MM.1S (cell line): ENCODE results near the gene HEBP1.
"Not testable (repeated sequence)": the region's sequence is repeated elsewhere in the genome, so short reads cannot be mapped to it uniquely, and the experiment has no call there.

Experiments used
- DNase-seq: peaks from one replicate; pipeline ENCODE4 v3.0.0-alpha.2; 2015
- H2AFZ ChIP-seq: fragments of 300-600 bp; sonication (generic); 2 replicates; pipeline ENCODE4 v1.6.0; 2016; ENCODE audit warnings: antibody characterized with exemption, low read length
- H3F3A ChIP-seq: fragments of 300-600 bp; sonication (generic); 2 replicates; pipeline ENCODE4 v1.6.1; 2016; ENCODE audit warnings: mild to moderate bottlenecking, antibody characterized with exemption, low read length, moderate library complexity, mixed read lengths; ENCODE audit not compliant: insufficient read depth
- H3K27ac ChIP-seq: fragments of 300-600 bp; sonication (generic); 2 replicates; pipeline ENCODE4 v1.5.1; 2016; ENCODE audit warnings: mild to moderate bottlenecking, low read length
- H3K27me3 ChIP-seq: fragments of 300-600 bp; sonication (generic); replicated peaks from 2 replicates; pipeline ENCODE4 v1.6.0; 2016; ENCODE audit warnings: low read length; ENCODE audit not compliant: insufficient read depth
- H3K36me3 ChIP-seq: fragments of 300-600 bp; sonication (generic); replicated peaks from 2 replicates; pipeline ENCODE4 v1.6.1; 2016; ENCODE audit warnings: mild to moderate bottlenecking, low read length, mixed read lengths; ENCODE audit not compliant: insufficient read depth
- H3K4me1 ChIP-seq: fragments of 300-600 bp; sonication (generic); 2 replicates; pipeline ENCODE4 v1.6.1; 2016; ENCODE audit warnings: low read length, mixed read lengths
- H3K4me2 ChIP-seq: fragments of 300-600 bp; sonication (generic); 2 replicates; pipeline ENCODE4 v1.6.0; 2016; ENCODE audit warnings: low read depth, low read length
- H3K4me3 ChIP-seq: fragments of 300-600 bp; sonication (generic); 2 replicates; pipeline ENCODE4 v1.5.1; 2016; ENCODE audit warnings: low read length, mixed read lengths
- H3K79me2 ChIP-seq: fragments of 300-600 bp; sonication (generic); 2 replicates; pipeline ENCODE4 v1.6.1; 2016; ENCODE audit warnings: mixed run types, low read length, mixed read lengths
- H3K9ac ChIP-seq: fragments of 300-600 bp; sonication (generic); 2 replicates; pipeline ENCODE4 v1.6.1; 2016; ENCODE audit warnings: low read length, mixed read lengths
- H3K9me2 ChIP-seq: fragments of 300-600 bp; sonication (generic); replicated peaks from 2 replicates; pipeline ENCODE4 v1.6.1; 2016; ENCODE audit warnings: mild to moderate bottlenecking, low read length, mixed read lengths; ENCODE audit not compliant: insufficient read depth
- H3K9me3 ChIP-seq: fragments of 300-600 bp; sonication (generic); replicated peaks from 2 replicates; pipeline ENCODE4 v1.6.1; 2016; ENCODE audit warnings: mild to moderate bottlenecking, low read length, mixed read lengths; ENCODE audit not compliant: insufficient read depth
- H4K20me1 ChIP-seq: fragments of 300-600 bp; sonication (generic); 2 replicates; pipeline ENCODE4 v1.6.1; 2016; ENCODE audit warnings: mild to moderate bottlenecking, low read length, moderate library complexity, mixed read lengths; ENCODE audit not compliant: insufficient read depth
- CTCF ChIP-seq: fragments of 300-600 bp; sonication (generic); IDR thresholded peaks from 2 replicates; pipeline ENCODE4 v1.5.1; 2016; ENCODE audit warnings: antibody characterized with exemption, low read length, mixed read lengths
- EZH2 ChIP-seq: fragments of 300-600 bp; sonication (generic); optimal IDR thresholded peaks from 2 replicates; pipeline ENCODE3; 2017; ENCODE audit warnings: low read depth, mild to moderate bottlenecking, antibody characterized with exemption, low read length, mixed read lengths
- EZH2phosphoT487 ChIP-seq: fragments of 300-600 bp; sonication (generic); IDR thresholded peaks from 2 replicates; pipeline ENCODE4 v1.6.1; 2018; ENCODE audit warnings: antibody characterized with exemption, low read length

HEBP1 gene

GRCh38 chr12:13038491-13039161, 38.6 kb upstream of the HEBP1 start:
- H3K4me2 ChIP-seq = no peak overlapping the region
- no peak overlapping the region for H3K4me3 ChIP-seq

GRCh38 chr12:13036881-13037280, 36.8 kb upstream of the HEBP1 start:
- Histone ChIP-seq H3K27ac (no peak overlapping the region), H3K4me3 (no peak overlapping the region), H3K79me2 (no peaks in the 10 kb centered on the region), H3K9ac (no peak overlapping the region), H4K20me1 (no peaks in the 10 kb centered on the region), H3K9me3 (no peaks in the 10 kb centered on the region), H3K36me3 (no peaks in the 10 kb centered on the region), H3K27me3 (no peaks in the 10 kb centered on the region), H3K9me2 (no peaks in the 10 kb centered on the region), H3K4me2 (no peak overlapping the region), H2AFZ (no peak overlapping the region), H3K4me1 (no peaks in the 10 kb centered on the region), H3F3A (no peaks in the 10 kb centered on the region)
- no peak for DNase-seq
- TF ChIP-seq EZH2 (no peak), EZH2phosphoT487 (no peak), CTCF (no peak)

More at GRCh38 chr12:13038491-13039161, 38.6 kb upstream of the HEBP1 start:
- DNase-seq = no peak
- TF ChIP-seq EZH2phosphoT487 = no peak
- no peak for TF ChIP-seq EZH2
- TF ChIP-seq CTCF = no peak
- Histone ChIP-seq H3K27ac (no peak overlapping the region), H2AFZ (no peak overlapping the region), H3K9me3 (no peaks in the 10 kb centered on the region), H3K36me3 (no peaks in the 10 kb centered on the region), H3K79me2 (no peaks in the 10 kb centered on the region), H3F3A (no peaks in the 10 kb centered on the region), H3K4me1 (no peaks in the 10 kb centered on the region), H3K9ac (no peak overlapping the region), H4K20me1 (no peaks in the 10 kb centered on the region), H3K27me3 (no peaks in the 10 kb centered on the region), H3K9me2 (no peaks in the 10 kb centered on the region)

GRCh38 chr12:13035335-13035734, 35.3 kb upstream of the HEBP1 start:
- not testable (repeated sequence) for DNase-seq, H3K27me3 ChIP-seq, H3F3A ChIP-seq, H3K36me3 ChIP-seq, H2AFZ ChIP-seq, H3K27ac ChIP-seq, H4K20me1 ChIP-seq, H3K9ac ChIP-seq, H3K79me2 ChIP-seq, H3K9me3 ChIP-seq, H3K9me2 ChIP-seq, H3K4me3 ChIP-seq, H3K4me2 ChIP-seq, H3K4me1 ChIP-seq

- Histone ChIP-seq H3K9ac (no peak overlapping the region), H3K4me2 (no peak overlapping the region), H3K4me1 (no peaks in the 10 kb centered on the region), H3K36me3 (no peaks in the 10 kb centered on the region), H3F3A (no peaks in the 10 kb centered on the region), H3K4me3 (no peak overlapping the region), H4K20me1 (no peaks in the 10 kb centered on the region), H2AFZ (no peak overlapping the region), H3K27ac (no peak overlapping the region), H3K27me3 (no peaks in the 10 kb centered on the region), H3K79me2 (no peaks in the 10 kb centered on the region), H3K9me3 (no peaks in the 10 kb centered on the region), H3K9me2 (no peaks in the 10 kb centered on the region)
- no peak for DNase-seq
- TF ChIP-seq EZH2phosphoT487 = no peak
- no peak for TF ChIP-seq CTCF
Measured at GRCh38 chr12:13033476-13033875, 33.4 kb upstream of the HEBP1 start.
